ENCODE data around the gene FAM53A. TPM values are rescaled to one million over a fixed set of nuclear protein-coding genes. Genes with fewer than 3 reads are reported as not detected.
A peak's percentile ranks its signal among the peaks of the same experiment; 100 is the strongest.

FAM53A gene
- total RNA-seq, 3 donors from 2014 or later, result 1.3 to 4.0 (median 1.6) TPM

- ATAC-seq (no peak), DNase-seq (no peak)
- H3K36me3 Mint-ChIP-seq (ENCODE audit: insufficient read depth), result no peaks in the 10 kb centered on the region
- no peaks in the 10 kb centered on the region for H3K9me3 Mint-ChIP-seq
- H3K4me1 Mint-ChIP-seq (ENCODE audit: low read depth), result peaks cover 4% of the 10 kb centered on the region
- no peaks in the 10 kb centered on the region for H3K27me3 Mint-ChIP-seq (ENCODE audit: low read depth)
- H3K4me3 Mint-ChIP-seq, result no peak overlapping the region
Measured at GRCh38 chr4:1624519-1624910, 59.6 kb downstream of the FAM53A start.

GRCh38 chr4:1623821-1624518, 60.1 kb downstream of the FAM53A start:
- Mint-ChIP-seq H3K4me3 (no peak overlapping the region), H3K36me3 (ENCODE audit: insufficient read depth) (no peaks in the 10 kb centered on the region), H3K9me3 (no peaks in the 10 kb centered on the region), H3K4me1 (ENCODE audit: low read depth) (peaks cover 4% of the 10 kb centered on the region), H3K27me3 (ENCODE audit: low read depth) (no peaks in the 10 kb centered on the region)
- no peak for ATAC-seq
- no peak for DNase-seq

GRCh38 chr4:1623400-1623799, 60.7 kb downstream of the FAM53A start:
- H3K27me3 Mint-ChIP-seq (ENCODE audit: low read depth), result no peaks in the 10 kb centered on the region
- ATAC-seq (no peak), DNase-seq (no peak)
- H3K36me3 Mint-ChIP-seq (ENCODE audit: insufficient read depth), result no peaks in the 10 kb centered on the region
- peaks cover 4% of the 10 kb centered on the region for H3K4me1 Mint-ChIP-seq (ENCODE audit: low read depth)
- no peak overlapping the region for H3K4me3 Mint-ChIP-seq
- no peaks in the 10 kb centered on the region for H3K9me3 Mint-ChIP-seq

GRCh38 chr4:1622956-1623355, 61.2 kb downstream of the FAM53A start:
- no peaks in the 10 kb centered on the region for H3K36me3 Mint-ChIP-seq (ENCODE audit: insufficient read depth)
- ATAC-seq, result no peak
- no peaks in the 10 kb centered on the region for H3K9me3 Mint-ChIP-seq
- DNase-seq, result no peak
- H3K27me3 Mint-ChIP-seq (ENCODE audit: low read depth), result no peaks in the 10 kb centered on the region
- H3K4me3 Mint-ChIP-seq, result no peak overlapping the region
- H3K4me1 Mint-ChIP-seq (ENCODE audit: low read depth), result peaks cover 4% of the 10 kb centered on the region

- H3K36me3 Mint-ChIP-seq (ENCODE audit: insufficient read depth), result no peaks in the 10 kb centered on the region
- H3K27me3 Mint-ChIP-seq (ENCODE audit: low read depth), result no peaks in the 10 kb centered on the region
- H3K4me3 Mint-ChIP-seq, result no peak overlapping the region
- H3K4me1 Mint-ChIP-seq (ENCODE audit: low read depth), result peaks cover 7% of the 10 kb centered on the region
- H3K9me3 Mint-ChIP-seq, result peaks cover 4% of the 10 kb centered on the region
- ATAC-seq (no peak), DNase-seq (no peak)
Measured at GRCh38 chr4:1622238-1622637, 61.9 kb downstream of the FAM53A start.

GRCh38 chr4:1621526-1621925, 62.6 kb downstream of the FAM53A start:
- no peak overlapping the region for H3K4me3 Mint-ChIP-seq

GRCh38 chr4:1619151-1619672, 64.9 kb downstream of the FAM53A start:
- peaks cover 30% of the 10 kb centered on the region for H3K4me1 Mint-ChIP-seq (ENCODE audit: low read depth)
- H3K9me3 Mint-ChIP-seq, result peaks cover 10% of the 10 kb centered on the region
- no peaks in the 10 kb centered on the region for H3K27me3 Mint-ChIP-seq (ENCODE audit: low read depth)
- H3K36me3 Mint-ChIP-seq (ENCODE audit: insufficient read depth), result no peaks in the 10 kb centered on the region
- H3K4me3 Mint-ChIP-seq, result no peak overlapping the region
- no peak for DNase-seq
- no peak for ATAC-seq

More at GRCh38 chr4:1621526-1621925, 62.6 kb downstream of the FAM53A start:
- ATAC-seq (no peak), DNase-seq (no peak)
- peaks cover 11% of the 10 kb centered on the region for H3K4me1 Mint-ChIP-seq (ENCODE audit: low read depth)
- H3K9me3 Mint-ChIP-seq, result peaks cover 4% of the 10 kb centered on the region
- no peaks in the 10 kb centered on the region for H3K27me3 Mint-ChIP-seq (ENCODE audit: low read depth)
- H3K36me3 Mint-ChIP-seq (ENCODE audit: insufficient read depth), result no peaks in the 10 kb centered on the region

GRCh38 chr4:1618438-1618837, 65.7 kb downstream of the FAM53A start:
- DNase-seq, result no peak
- ATAC-seq, result no peak
- Mint-ChIP-seq H3K4me3 (no peak overlapping the region), H3K9me3 (peaks cover 10% of the 10 kb centered on the region), H3K4me1 (ENCODE audit: low read depth) (peaks cover 30% of the 10 kb centered on the region), H3K27me3 (ENCODE audit: low read depth) (no peaks in the 10 kb centered on the region), H3K36me3 (ENCODE audit: insufficient read depth) (no peaks in the 10 kb centered on the region)

GRCh38 chr4:1616557-1616930, 67.6 kb downstream of the FAM53A start:
- no peak for DNase-seq
- no peak for ATAC-seq
- Mint-ChIP-seq H3K27me3 (ENCODE audit: low read depth) (no peaks in the 10 kb centered on the region), H3K4me3 (no peak overlapping the region), H3K4me1 (ENCODE audit: low read depth) (peaks cover 30% of the 10 kb centered on the region), H3K9me3 (peaks cover 10% of the 10 kb centered on the region), H3K36me3 (ENCODE audit: insufficient read depth) (no peaks in the 10 kb centered on the region)

GRCh38 chr4:1615786-1616556, 68.1 kb downstream of the FAM53A start:
- ATAC-seq, result peak in 1 of 2 donors; percentile 29
- H3K4me3 Mint-ChIP-seq, result peak overlapping the region; percentile 7

GRCh38 chr4:1614854-1615595, 69.1 kb downstream of the FAM53A start:
- Mint-ChIP-seq H3K36me3 (ENCODE audit: insufficient read depth) (no peaks in the 10 kb centered on the region), H3K27me3 (ENCODE audit: low read depth) (no peaks in the 10 kb centered on the region), H3K9me3 (peaks cover 10% of the 10 kb centered on the region), H3K4me3 (peak overlapping the region; percentile 4), H3K4me1 (ENCODE audit: low read depth) (peaks cover 26% of the 10 kb centered on the region)
- DNase-seq, result no peak
- ATAC-seq, result no peak

More at GRCh38 chr4:1615786-1616556, 68.1 kb downstream of the FAM53A start:
- H3K9me3 Mint-ChIP-seq, result peaks cover 10% of the 10 kb centered on the region
- H3K4me1 Mint-ChIP-seq (ENCODE audit: low read depth), result peaks cover 30% of the 10 kb centered on the region
- H3K36me3 Mint-ChIP-seq (ENCODE audit: insufficient read depth), result no peaks in the 10 kb centered on the region
- no peaks in the 10 kb centered on the region for H3K27me3 Mint-ChIP-seq (ENCODE audit: low read depth)
- no peak for DNase-seq

- H3K4me1 Mint-ChIP-seq (ENCODE audit: low read depth), result peaks cover 26% of the 10 kb centered on the region
- H3K36me3 Mint-ChIP-seq (ENCODE audit: insufficient read depth), result no peaks in the 10 kb centered on the region
- DNase-seq, result no peak
- peaks cover 10% of the 10 kb centered on the region for H3K9me3 Mint-ChIP-seq
- no peak overlapping the region for H3K4me3 Mint-ChIP-seq
- no peaks in the 10 kb centered on the region for H3K27me3 Mint-ChIP-seq (ENCODE audit: low read depth)
- no peak for ATAC-seq
Measured at GRCh38 chr4:1614502-1614853, 69.6 kb downstream of the FAM53A start.

GRCh38 chr4:1614049-1614448, 70.1 kb downstream of the FAM53A start:
- H3K27me3 Mint-ChIP-seq (ENCODE audit: low read depth), result no peaks in the 10 kb centered on the region
- no peaks in the 10 kb centered on the region for H3K36me3 Mint-ChIP-seq (ENCODE audit: insufficient read depth)
- no peak overlapping the region for H3K4me3 Mint-ChIP-seq
- peaks cover 26% of the 10 kb centered on the region for H3K4me1 Mint-ChIP-seq (ENCODE audit: low read depth)
- ATAC-seq (no peak), DNase-seq (no peak)
- H3K9me3 Mint-ChIP-seq, result peaks cover 10% of the 10 kb centered on the region

- DNase-seq (no peak), ATAC-seq (no peak)
- Mint-ChIP-seq H3K4me3 (no peak overlapping the region), H3K4me1 (ENCODE audit: low read depth) (peaks cover 26% of the 10 kb centered on the region), H3K9me3 (peaks cover 10% of the 10 kb centered on the region), H3K36me3 (ENCODE audit: insufficient read depth) (no peaks in the 10 kb centered on the region), H3K27me3 (ENCODE audit: low read depth) (no peaks in the 10 kb centered on the region)
Measured at GRCh38 chr4:1613099-1613495, 71.0 kb downstream of the FAM53A start.
